ENCODE results near the gene PFN1. TPM values are rescaled to one million over a fixed set of nuclear protein-coding genes. Genes with fewer than 3 reads are reported as not detected.
A peak's percentile ranks its signal among the peaks of the same experiment; 100 is the strongest.

The PFN1 gene
- total RNA-seq, 1 donor from 2014 or later = 457 TPM

GRCh38 chr17:4946312-4946976 is 1.9 kb downstream of the PFN1 start:
- no peaks in the 10 kb centered on the region for H3K9me3 ChIP-seq
- DNase-seq (no peak), ATAC-seq (no peak)
- H3K27ac ChIP-seq = peak overlapping the region; percentile 97
- peaks cover 64% of the 10 kb centered on the region for H3K4me1 ChIP-seq
- no peaks in the 10 kb centered on the region for H3K27me3 ChIP-seq
- intact Hi-C loops (cut with DNase I) = no loop called here
- peak overlapping the region; percentile 99 for H3K4me3 ChIP-seq
- H3K36me3 ChIP-seq = peaks cover 49% of the 10 kb centered on the region
- no peak for TF ChIP-seq CTCF (IDR thresholded peaks at IDR 0.05)

- peaks cover 49% of the 10 kb centered on the region for H3K36me3 ChIP-seq
Measured at GRCh38 chr17:4945944-4946280, 2.4 kb downstream of the PFN1 start.

GRCh38 chr17:4945176-4945943 is 3.0 kb downstream of the PFN1 start:
- peaks cover 49% of the 10 kb centered on the region for H3K36me3 ChIP-seq
- peak overlapping the region; percentile 99 for H3K4me3 ChIP-seq
- intact Hi-C loops (cut with DNase I) = no loop called here
- H3K4me1 ChIP-seq = peaks cover 63% of the 10 kb centered on the region
- H3K27ac ChIP-seq = peak overlapping the region; percentile 97
- H3K27me3 ChIP-seq = no peaks in the 10 kb centered on the region
- TF ChIP-seq CTCF (IDR thresholded peaks at IDR 0.05) = no peak
- peak; percentile 5 for ATAC-seq
- DNase-seq = peak; percentile 75
- no peaks in the 10 kb centered on the region for H3K9me3 ChIP-seq

More at GRCh38 chr17:4945944-4946280, 2.4 kb downstream of the PFN1 start:
- no peaks in the 10 kb centered on the region for H3K27me3 ChIP-seq
- TF ChIP-seq CTCF (IDR thresholded peaks at IDR 0.05) = no peak
- ATAC-seq (no peak), DNase-seq (no peak)
- H3K4me3 ChIP-seq = peak overlapping the region; percentile 99
- peaks cover 66% of the 10 kb centered on the region for H3K4me1 ChIP-seq
- intact Hi-C loops (cut with DNase I) = no loop called here
- peak overlapping the region; percentile 97 for H3K27ac ChIP-seq
- H3K9me3 ChIP-seq = no peaks in the 10 kb centered on the region

- intact Hi-C loops (cut with DNase I) = no loop called here
- no peak for TF ChIP-seq CTCF (IDR thresholded peaks at IDR 0.05)
- Histone ChIP-seq H3K27ac (peak overlapping the region; percentile 97), H3K4me1 (peaks cover 60% of the 10 kb centered on the region), H3K9me3 (no peaks in the 10 kb centered on the region), H3K36me3 (peaks cover 49% of the 10 kb centered on the region), H3K27me3 (no peaks in the 10 kb centered on the region), H3K4me3 (peak overlapping the region; percentile 25)
- no peak for ATAC-seq
- no peak for DNase-seq
Measured at GRCh38 chr17:4944554-4945175, 3.7 kb downstream of the PFN1 start.

- H3K4me1 ChIP-seq = peaks cover 60% of the 10 kb centered on the region
- intact Hi-C loops (cut with DNase I) = no loop called here
- ATAC-seq = no peak
- H3K27ac ChIP-seq = peak overlapping the region; percentile 97
- H3K36me3 ChIP-seq = peaks cover 49% of the 10 kb centered on the region
- no peak for DNase-seq
- peak overlapping the region; percentile 25 for H3K4me3 ChIP-seq
- TF ChIP-seq CTCF (IDR thresholded peaks at IDR 0.05) = no peak
- H3K9me3 ChIP-seq = no peaks in the 10 kb centered on the region
- no peaks in the 10 kb centered on the region for H3K27me3 ChIP-seq
Measured at GRCh38 chr17:4944163-4944553, 4.2 kb downstream of the PFN1 start.
